Activated naive CD8-positive, alpha-beta T cell treated with anti-CD3 and anti-CD28 coated beads, Interleukin-2, amount 50 U/mL, for 24 hours (primary cell): ENCODE measurements around the gene RAB3C.

Source experiments
- ATAC-seq: fragments of 150-1000 bp; cut with Tn5 transposase; one replicate; pipeline ENCODE4 v1.10.0; 2021
- DNase-seq: peaks from one replicate; pipeline ENCODE4 v3.0.0; 2021
- H3K27ac Mint-ChIP-seq: one replicate; pipeline ENCODE4 v1.8.0; 2021; ENCODE audit warnings: mild to moderate bottlenecking, mixed read lengths
- H3K27me3 Mint-ChIP-seq: one replicate; pipeline ENCODE4 v1.8.0; 2021; ENCODE audit warnings: mixed read lengths
- H3K36me3 Mint-ChIP-seq: one replicate; pipeline ENCODE4 v1.8.0; 2021; ENCODE audit warnings: low read depth, mixed read lengths
- H3K4me1 Mint-ChIP-seq: one replicate; pipeline ENCODE4 v1.8.0; 2021; ENCODE audit warnings: mixed read lengths
- H3K4me3 Mint-ChIP-seq: one replicate; pipeline ENCODE4 v1.8.0; 2021; ENCODE audit warnings: mild to moderate bottlenecking, moderate library complexity, mixed read lengths
- H3K9me3 Mint-ChIP-seq: one replicate; pipeline ENCODE4 v1.8.0; 2021; ENCODE audit warnings: mixed read lengths

The RAB3C gene

GRCh38 chr5:58773744-58774441, 191.0 kb downstream of the RAB3C start:
- Mint-ChIP-seq H3K27ac (no peak overlapping the region), H3K9me3 (no peaks in the 10 kb centered on the region), H3K36me3 (no peaks in the 10 kb centered on the region), H3K4me1 (peaks cover 17% of the 10 kb centered on the region), H3K4me3 (no peak overlapping the region), H3K27me3 (peaks cover 13% of the 10 kb centered on the region)
- DNase-seq = no peak
- no peak for ATAC-seq

DNA sequence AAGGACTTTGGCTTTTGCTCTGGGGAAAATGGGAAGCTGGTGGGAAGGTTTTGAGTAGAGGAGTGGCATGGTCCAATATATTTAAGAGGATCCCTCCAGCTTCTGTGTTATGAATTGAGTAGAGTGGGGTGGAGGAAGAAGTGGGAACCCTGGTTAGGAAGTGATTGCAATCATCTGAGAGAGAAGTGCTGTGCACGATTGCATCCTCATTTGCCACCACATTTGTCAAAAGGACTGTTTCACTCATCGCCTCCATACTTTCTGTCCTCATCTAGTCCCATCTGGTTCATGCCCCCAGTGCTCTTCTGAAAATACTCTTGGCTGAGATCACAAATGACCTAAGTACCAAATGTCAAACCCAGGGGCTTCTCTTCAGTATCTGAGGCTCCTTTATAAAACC, 192.1 kb downstream of the RAB3C start:
- Mint-ChIP-seq H3K4me3 (no peak overlapping the region), H3K27me3 (peaks cover 16% of the 10 kb centered on the region), H3K9me3 (no peaks in the 10 kb centered on the region), H3K27ac (no peak overlapping the region), H3K4me1 (peaks cover 17% of the 10 kb centered on the region), H3K36me3 (no peaks in the 10 kb centered on the region)
- DNase-seq (no peak), ATAC-seq (no peak)

DNA sequence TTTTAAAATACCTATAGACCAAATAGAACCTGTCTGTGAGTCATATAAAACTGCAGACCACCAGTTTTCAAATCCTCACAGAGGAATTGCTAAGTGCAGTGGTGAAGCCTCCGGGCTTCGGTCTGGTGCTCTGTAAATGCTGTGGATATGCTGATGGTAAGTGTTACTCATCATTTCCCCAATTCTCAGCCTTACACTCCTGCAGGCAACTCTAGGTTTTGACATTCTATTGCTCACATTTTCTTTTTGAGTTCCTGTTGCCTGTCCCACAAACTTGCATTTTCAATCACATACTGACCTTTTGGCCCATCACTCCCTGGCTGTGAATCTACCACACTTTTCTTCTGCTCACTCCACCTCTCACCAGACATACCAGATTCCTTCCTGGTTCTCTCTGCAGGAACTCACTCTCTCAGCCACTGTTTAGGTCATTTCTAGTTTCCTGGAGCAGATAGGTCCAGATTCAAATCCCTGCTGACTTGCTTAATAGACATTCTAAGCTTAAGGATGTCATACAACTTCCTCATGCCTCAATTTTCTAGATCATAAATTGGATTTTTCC, 192.9 kb downstream of the RAB3C start:
- Mint-ChIP-seq H3K27me3 (peaks cover 17% of the 10 kb centered on the region), H3K27ac (peak overlapping the region; percentile 30), H3K4me1 (peaks cover 17% of the 10 kb centered on the region), H3K36me3 (no peaks in the 10 kb centered on the region), H3K4me3 (no peak overlapping the region), H3K9me3 (no peaks in the 10 kb centered on the region)
- DNase-seq (no peak), ATAC-seq (peak; percentile 95)

GRCh38 chr5:58776559-58776958, 193.7 kb downstream of the RAB3C start:
- no peak overlapping the region for H3K4me3 Mint-ChIP-seq
- ATAC-seq (no peak), DNase-seq (no peak)
- peaks cover 18% of the 10 kb centered on the region for H3K27me3 Mint-ChIP-seq
- H3K27ac Mint-ChIP-seq = no peak overlapping the region
- peaks cover 17% of the 10 kb centered on the region for H3K4me1 Mint-ChIP-seq
- no peaks in the 10 kb centered on the region for H3K9me3 Mint-ChIP-seq
- H3K36me3 Mint-ChIP-seq = no peaks in the 10 kb centered on the region

GRCh38 chr5:58778888-58779287, 196.0 kb downstream of the RAB3C start:
- DNase-seq = no peak
- Mint-ChIP-seq H3K27ac (no peak overlapping the region), H3K4me3 (no peak overlapping the region), H3K4me1 (peaks cover 17% of the 10 kb centered on the region), H3K36me3 (no peaks in the 10 kb centered on the region), H3K27me3 (peaks cover 21% of the 10 kb centered on the region), H3K9me3 (no peaks in the 10 kb centered on the region)
- no peak for ATAC-seq

DNA sequence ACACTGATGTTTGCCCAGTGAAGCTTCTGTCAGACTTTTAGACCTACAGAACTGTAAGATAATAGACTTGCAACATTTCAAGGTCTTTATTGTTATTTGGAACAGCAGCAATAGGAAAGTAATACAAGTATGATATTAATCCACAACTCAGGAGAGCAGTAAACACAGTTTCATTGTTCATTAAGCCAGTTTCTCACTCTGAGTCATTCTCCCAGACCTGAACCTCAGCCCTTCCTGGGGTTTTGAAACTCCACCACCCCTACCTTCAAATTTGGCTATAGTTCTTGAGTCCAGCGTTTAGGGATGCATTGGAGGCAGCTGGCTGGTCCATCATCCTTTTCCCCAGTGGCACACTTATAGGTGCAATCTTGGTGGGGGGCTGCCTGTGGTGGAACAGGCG, 203.2 kb downstream of the RAB3C start:
- ATAC-seq = no peak
- peaks cover 38% of the 10 kb centered on the region for H3K27me3 Mint-ChIP-seq
- no peak for DNase-seq
- H3K27ac Mint-ChIP-seq = no peak overlapping the region
- H3K4me3 Mint-ChIP-seq = no peak overlapping the region
- H3K36me3 Mint-ChIP-seq = no peaks in the 10 kb centered on the region
- H3K4me1 Mint-ChIP-seq = peaks cover 4% of the 10 kb centered on the region
- no peaks in the 10 kb centered on the region for H3K9me3 Mint-ChIP-seq

DNA sequence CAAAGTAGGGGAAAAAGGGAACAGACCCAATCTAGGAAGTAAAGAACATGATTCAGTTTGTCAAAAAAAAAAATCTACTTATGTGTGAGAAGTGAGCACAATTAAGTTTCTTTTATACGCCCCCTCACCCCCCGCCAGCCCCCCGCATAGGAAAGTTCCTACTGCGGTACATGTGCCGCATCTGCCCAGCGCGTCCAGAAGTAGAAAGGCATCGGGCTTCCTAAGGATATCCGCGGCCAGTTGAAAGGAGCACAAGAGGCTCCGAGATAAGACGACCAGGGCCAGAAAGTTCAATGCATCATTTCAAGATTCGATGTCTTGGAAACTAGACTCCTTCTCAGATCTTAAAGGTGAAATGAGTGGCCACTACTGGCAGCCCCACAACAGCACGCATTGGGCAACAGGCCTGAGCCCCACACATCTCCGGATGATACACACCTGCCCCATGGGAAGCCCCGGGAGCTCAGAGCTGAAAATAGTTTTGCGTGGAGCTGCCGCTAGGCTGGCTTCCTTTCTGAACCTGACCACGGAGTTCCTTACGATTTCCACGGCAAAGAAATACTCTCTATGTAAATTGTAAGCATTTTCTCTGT, 203.9 kb downstream of the RAB3C start:
- H3K4me3 Mint-ChIP-seq = no peak overlapping the region
- H3K4me1 Mint-ChIP-seq = peaks cover 4% of the 10 kb centered on the region
- DNase-seq = no peak
- no peak overlapping the region for H3K27ac Mint-ChIP-seq
- ATAC-seq = peak; percentile 46
- peaks cover 36% of the 10 kb centered on the region for H3K27me3 Mint-ChIP-seq
- H3K9me3 Mint-ChIP-seq = no peaks in the 10 kb centered on the region
- no peaks in the 10 kb centered on the region for H3K36me3 Mint-ChIP-seq

- peaks cover 1% of the 10 kb centered on the region for H3K36me3 Mint-ChIP-seq
- DNase-seq (no peak), ATAC-seq (no peak)
- peaks cover 4% of the 10 kb centered on the region for H3K4me1 Mint-ChIP-seq
- H3K27me3 Mint-ChIP-seq = peaks cover 32% of the 10 kb centered on the region
- H3K9me3 Mint-ChIP-seq = no peaks in the 10 kb centered on the region
- no peak overlapping the region for H3K4me3 Mint-ChIP-seq
- no peak overlapping the region for H3K27ac Mint-ChIP-seq
Measured at GRCh38 chr5:58787987-58788386, 205.1 kb downstream of the RAB3C start.

DNA sequence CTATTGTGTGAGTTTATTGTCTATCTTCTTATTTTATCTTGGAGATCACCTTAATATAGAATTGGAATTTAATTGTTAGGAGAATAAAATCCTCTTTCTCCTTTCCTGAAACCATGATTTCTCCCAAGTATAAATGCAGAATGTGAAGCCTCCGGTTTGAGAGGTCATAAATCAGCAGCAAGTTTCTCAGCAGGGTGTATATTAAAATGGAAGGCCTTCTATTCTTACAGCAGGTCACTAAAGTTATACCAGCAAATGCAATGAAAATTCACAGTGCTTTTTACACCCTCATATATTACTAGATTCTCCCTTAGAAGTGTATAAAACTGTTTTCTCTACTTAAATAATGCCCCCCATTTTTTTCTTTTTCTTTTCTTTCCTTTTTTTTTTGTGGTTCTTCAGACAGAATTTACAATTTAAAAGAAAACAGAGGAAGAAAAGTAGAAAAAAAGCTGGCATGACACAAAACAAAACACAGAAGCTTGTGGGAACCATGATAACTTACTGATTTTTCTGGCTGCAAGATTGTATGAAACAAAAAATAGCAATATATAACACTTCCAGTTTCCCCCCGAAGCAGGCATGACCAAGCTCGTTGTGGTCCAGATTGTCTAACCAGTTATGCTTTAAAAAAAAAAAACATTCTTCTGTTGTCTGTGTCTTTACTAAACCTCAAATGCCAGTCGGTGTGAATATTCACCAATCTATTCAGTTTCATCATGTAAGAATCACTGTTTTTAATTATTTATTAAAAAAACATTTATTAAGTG, 211.2 kb downstream of the RAB3C start:
- H3K9me3 Mint-ChIP-seq = no peaks in the 10 kb centered on the region

DNA sequence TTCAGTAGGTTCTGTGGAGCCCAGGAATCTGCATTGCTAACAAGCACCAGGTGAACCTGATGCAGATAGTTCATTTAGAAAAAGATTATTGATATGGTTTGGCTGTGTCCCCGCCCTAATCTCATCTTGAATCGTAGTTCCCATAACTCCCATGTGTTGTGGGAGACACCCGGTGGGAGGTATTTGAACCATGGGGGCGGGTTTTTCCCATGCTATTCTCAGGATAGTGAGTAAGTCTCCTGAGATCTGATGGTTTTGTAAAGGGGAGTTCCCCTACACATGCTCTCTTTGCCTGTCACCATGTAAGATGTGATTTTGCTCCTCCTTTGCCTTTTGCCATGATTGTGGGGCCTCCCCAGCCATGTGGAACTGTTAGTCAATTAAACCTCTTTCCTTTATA, 212.0 kb downstream of the RAB3C start:
- H3K4me1 Mint-ChIP-seq = peaks cover 12% of the 10 kb centered on the region
- peaks cover 4% of the 10 kb centered on the region for H3K27me3 Mint-ChIP-seq
- DNase-seq = peak; percentile 32
- ATAC-seq = peak; percentile 73
- H3K4me3 Mint-ChIP-seq = no peak overlapping the region
- no peaks in the 10 kb centered on the region for H3K9me3 Mint-ChIP-seq
- H3K36me3 Mint-ChIP-seq = peaks cover 1% of the 10 kb centered on the region
- H3K27ac Mint-ChIP-seq = no peak overlapping the region

More for the DNA sequence above, 211.2 kb downstream of the RAB3C start:
- Mint-ChIP-seq H3K27me3 (peaks cover 4% of the 10 kb centered on the region), H3K4me3 (no peak overlapping the region), H3K4me1 (peaks cover 12% of the 10 kb centered on the region), H3K36me3 (peaks cover 1% of the 10 kb centered on the region), H3K27ac (no peak overlapping the region)
- no peak for ATAC-seq
- DNase-seq = no peak

- Mint-ChIP-seq H3K4me3 (no peak overlapping the region), H3K27me3 (peaks cover 1% of the 10 kb centered on the region), H3K9me3 (no peaks in the 10 kb centered on the region), H3K4me1 (peaks cover 12% of the 10 kb centered on the region), H3K27ac (no peak overlapping the region), H3K36me3 (peaks cover 1% of the 10 kb centered on the region)
- DNase-seq (no peak), ATAC-seq (no peak)
Measured at GRCh38 chr5:58795327-58795726, 212.5 kb downstream of the RAB3C start.

GRCh38 chr5:58797021-58797420, 214.1 kb downstream of the RAB3C start:
- peaks cover 1% of the 10 kb centered on the region for H3K36me3 Mint-ChIP-seq
- peaks cover 1% of the 10 kb centered on the region for H3K27me3 Mint-ChIP-seq
- no peaks in the 10 kb centered on the region for H3K9me3 Mint-ChIP-seq
- ATAC-seq = no peak
- no peak for DNase-seq
- no peak overlapping the region for H3K27ac Mint-ChIP-seq
- peaks cover 12% of the 10 kb centered on the region for H3K4me1 Mint-ChIP-seq
- no peak overlapping the region for H3K4me3 Mint-ChIP-seq

DNA sequence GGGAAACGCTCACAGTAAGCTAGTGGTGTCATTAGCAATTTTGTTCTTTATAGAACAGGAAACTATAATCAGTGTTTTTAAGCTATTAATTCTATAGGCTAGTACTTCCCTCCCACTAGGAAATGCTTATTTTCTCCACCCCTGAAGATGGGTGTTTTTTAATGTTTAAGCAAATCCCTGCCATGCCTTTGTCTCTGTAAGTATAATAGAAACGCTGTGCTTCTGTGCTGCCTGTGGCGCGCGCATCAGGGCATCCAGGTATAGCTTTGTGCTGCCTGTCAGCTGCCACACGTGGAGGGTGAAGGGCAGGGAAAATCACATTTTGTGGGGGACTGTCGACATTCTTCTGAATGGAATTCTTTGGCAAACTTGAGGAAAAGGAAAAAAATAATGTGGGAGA, 217.5 kb downstream of the RAB3C start:
- H3K27ac Mint-ChIP-seq = no peak overlapping the region
- no peaks in the 10 kb centered on the region for H3K36me3 Mint-ChIP-seq
- peaks cover 6% of the 10 kb centered on the region for H3K27me3 Mint-ChIP-seq
- no peak overlapping the region for H3K4me3 Mint-ChIP-seq
- no peaks in the 10 kb centered on the region for H3K9me3 Mint-ChIP-seq
- no peak for ATAC-seq
- peaks cover 2% of the 10 kb centered on the region for H3K4me1 Mint-ChIP-seq
- DNase-seq = no peak

DNA sequence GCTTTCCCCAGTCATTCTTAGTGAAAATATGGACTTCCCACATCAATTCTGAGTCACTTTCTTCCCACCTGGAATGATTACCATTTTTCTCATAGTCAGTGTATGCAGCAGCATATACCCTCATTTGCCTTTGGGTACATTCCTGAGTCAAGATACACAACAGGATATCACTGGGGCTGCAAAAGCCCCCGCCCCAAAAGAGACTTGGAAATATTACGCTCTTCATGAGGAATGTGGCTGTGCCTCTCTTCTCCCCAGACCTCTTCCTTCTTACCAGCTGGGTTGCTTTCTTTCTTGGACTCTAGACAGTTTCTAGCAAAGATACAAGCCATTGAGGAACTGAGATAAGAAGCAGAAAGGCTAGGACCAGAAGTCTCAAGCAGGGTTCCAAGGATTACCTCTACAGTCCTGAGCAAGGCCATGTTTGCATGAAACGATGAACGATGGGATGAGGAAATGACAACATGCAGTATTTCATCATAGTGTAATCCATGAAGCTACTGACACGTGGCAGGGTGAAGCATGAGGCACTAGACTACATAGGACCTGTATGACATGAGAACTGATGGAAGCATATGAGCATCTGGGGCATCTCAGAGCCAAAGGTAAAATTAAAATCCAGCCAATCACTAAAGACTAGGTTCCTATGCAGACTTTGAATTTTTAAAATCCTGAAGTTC, 218.1 kb downstream of the RAB3C start:
- Mint-ChIP-seq H3K27me3 (peaks cover 9% of the 10 kb centered on the region), H3K36me3 (no peaks in the 10 kb centered on the region), H3K4me1 (no peaks in the 10 kb centered on the region), H3K27ac (no peak overlapping the region), H3K4me3 (no peak overlapping the region), H3K9me3 (no peaks in the 10 kb centered on the region)
- no peak for ATAC-seq
- no peak for DNase-seq
